ENCODE results near the gene CANT1.
A peak's percentile ranks its signal among the peaks of the same experiment; 100 is the strongest.
"Not testable (repeated sequence)": the region's sequence is repeated elsewhere in the genome, so short reads cannot be mapped to it uniquely, and the experiment has no call there.

CANT1 gene

DNA sequence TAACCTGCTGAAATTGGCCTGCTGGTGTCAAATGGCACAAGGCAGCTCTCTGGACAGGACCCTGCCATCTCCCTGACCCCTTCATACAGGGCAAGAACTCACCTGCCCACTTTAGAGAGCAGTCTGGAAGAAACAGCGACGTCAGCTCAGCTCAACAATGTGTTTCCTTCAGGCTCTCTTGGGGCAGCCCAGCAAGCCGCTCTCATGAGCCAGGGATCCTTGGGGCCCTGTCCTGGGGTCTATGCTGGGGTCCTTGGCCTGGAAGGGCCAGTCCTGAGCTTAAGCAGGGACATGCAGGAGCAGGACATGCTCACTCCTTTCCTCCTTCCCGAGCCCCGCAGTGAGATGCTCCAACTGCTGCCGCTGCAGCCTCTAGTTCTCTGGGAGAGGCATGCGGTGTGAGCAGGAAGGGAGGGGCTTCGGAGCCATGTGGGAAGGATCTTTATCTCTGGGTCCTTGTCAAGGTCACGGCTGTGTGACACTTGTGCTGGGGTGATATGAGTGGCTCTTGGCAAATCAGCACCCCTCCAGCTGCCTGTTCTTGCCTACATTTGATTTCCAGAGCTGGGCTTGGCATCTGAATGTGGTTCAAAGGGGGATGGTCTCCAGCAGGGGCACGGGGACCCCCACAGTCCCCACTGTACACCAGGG, 17.8 kb upstream of the CANT1 start:
- no peak for DNase-seq (ENCODE audit: low read depth, low spot score)

DNA sequence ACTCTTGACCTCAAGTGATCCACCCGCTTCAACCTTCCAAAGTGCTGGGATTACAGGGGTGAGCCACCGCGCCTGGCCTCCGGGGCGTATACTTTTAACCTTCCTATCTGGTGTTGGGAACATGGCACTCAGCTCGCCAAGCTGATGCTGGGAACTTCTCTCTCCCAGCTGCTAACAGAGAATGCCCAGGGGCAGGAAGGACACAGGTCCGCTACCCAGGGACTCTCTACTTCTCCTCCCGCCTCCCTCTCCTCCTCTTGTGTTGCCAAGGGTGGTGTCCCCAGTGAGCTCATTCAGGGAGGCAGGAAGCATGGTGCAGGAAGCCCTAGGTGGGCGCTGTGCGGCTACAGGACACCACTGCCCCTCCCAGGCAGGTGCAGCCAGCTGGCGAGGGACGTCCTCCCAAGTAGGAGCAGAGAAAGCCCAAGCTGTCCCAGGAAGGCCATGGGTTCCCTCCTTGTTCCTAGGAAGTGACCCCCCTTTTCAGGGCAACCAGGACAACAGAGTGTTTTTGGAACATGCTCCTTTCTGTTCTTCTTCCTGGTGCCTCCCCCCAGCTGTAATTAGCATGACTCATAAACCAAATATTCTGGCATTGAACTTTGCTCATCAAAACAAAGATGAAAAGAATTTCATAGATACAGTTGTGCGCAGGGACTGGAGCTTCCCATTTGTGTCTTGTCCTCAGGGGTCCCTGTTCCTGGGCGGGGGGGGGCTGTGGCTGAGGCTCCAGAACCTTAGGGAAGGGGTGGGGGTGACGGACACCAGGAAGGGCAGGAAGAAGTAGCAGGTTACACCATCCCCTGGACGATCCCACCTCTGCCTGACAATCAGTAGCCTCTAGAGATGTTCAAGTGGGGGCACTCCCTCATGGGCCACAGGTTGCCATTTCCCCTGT, 17.1 kb upstream of the CANT1 start:
- DNase-seq (ENCODE audit: low read depth, low spot score), result no peak

DNA sequence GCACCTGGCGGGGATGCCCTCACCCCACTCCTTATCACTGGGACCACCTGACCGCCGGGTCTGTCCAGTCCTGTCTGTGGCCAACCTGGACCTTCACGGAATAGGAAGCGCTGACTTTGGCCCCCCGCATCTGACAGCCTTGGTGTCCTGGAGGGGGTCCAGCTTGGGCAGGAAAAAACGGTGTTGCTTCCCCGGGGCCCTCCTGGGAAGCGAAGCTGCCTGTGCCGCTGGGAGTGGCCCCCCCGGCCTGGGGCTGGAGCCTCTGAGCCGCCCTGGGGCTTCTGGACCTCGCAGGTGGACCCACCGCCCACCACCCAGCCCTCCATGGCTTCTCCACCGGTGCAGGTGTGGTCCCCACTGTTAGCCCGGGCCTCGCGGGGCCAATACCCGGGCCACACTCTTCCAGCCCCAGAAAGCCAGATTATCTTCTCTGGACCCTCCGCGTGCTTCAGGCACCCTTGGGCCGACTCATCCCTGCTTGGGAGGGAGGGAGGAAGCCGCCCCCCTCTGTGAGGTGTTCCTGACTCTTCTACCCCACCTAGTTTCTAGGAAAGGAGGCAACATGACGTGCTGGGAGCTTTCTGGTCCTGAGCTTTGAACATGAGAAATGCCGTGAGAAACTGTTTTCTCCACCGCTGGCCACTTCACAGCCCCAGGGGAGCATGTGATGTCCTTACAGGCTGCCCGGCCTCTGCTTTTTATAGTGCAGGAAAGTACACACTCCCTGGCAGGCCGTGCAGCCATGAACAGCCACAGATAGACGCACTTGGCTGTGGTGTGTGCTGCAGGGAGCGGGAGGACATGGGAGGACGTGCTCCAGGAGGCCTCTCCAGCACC, 15.6 kb upstream of the CANT1 start:
- DNase-seq (ENCODE audit: low read depth, low spot score), result no peak

DNA sequence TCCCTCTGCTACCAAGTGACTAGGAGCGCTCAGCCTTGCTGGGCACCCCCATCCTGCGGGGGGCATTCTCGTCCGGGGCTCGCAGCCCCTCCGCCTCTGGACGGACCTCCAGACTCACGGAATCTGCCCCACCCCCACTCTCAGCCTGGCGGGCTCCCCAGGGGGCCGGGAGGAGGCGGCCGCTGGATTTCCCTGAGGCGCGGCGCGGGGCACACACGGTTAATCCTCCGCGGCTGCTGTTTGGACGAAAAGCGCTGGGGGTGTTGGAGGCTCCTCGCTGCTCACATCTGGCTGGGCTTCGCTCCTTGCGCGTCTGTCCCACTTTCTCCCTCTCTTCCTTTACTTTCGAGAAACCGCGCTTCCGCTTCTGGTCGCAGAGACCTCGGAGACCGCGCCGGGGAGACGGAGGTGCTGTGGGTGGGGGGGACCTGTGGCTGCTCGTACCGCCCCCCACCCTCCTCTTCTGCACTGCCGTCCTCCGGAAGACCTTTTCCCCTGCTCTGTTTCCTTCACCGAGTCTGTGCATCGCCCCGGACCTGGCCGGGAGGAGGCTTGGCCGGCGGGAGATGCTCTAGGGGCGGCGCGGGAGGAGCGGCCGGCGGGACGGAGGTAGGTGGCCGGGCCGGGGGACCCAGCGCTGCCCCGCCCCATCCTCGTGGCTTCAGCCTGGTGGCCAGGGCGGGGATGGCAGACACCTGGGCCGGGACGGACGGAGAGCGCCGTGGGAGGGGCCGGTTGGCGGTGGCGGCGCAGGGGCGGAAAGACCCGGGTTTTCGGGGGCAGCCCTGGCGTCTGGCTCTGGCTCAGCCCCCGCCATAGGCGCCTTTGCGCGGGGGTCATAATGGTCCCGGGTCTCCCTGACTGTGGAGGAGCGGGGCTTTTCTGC, 14.6 kb upstream of the CANT1 start, which contains the start of gene C1QTNF1:
TSS of gene C1QTNF1 (plus strand) at position 284 of the 886 bp plus-strand sequence. CDS start 19,800 bp downstream, outside the sequence.
- DNase-seq (ENCODE audit: low read depth, low spot score), result peak; percentile 70

DNA sequence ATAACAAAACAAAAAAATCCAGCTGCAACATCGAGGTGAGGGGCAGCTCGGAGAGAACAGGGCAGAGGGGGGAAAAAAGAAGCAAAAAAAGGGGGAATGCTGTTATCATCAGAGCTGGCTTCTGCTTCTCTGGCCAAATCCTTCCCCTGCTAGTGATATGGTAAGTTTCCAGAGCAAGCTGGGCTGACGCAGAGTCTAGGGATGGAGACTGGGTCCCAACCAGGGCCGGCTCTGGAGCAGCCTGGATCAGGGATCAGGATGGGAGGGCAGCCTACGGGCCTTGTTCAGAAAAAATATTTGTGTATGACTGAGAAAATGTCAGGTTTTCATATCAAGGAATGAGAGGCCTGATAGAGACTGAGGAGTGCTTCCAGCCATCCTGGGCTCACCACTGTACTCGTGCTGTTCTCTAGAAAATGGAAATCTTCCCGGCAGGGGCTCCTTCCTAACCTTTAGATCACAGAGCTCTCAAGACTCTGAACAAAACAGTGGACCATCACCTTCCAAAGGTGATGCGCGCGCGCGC, 13.7 kb upstream of the CANT1 start:
- DNase-seq (ENCODE audit: low read depth, low spot score), result no peak

DNA sequence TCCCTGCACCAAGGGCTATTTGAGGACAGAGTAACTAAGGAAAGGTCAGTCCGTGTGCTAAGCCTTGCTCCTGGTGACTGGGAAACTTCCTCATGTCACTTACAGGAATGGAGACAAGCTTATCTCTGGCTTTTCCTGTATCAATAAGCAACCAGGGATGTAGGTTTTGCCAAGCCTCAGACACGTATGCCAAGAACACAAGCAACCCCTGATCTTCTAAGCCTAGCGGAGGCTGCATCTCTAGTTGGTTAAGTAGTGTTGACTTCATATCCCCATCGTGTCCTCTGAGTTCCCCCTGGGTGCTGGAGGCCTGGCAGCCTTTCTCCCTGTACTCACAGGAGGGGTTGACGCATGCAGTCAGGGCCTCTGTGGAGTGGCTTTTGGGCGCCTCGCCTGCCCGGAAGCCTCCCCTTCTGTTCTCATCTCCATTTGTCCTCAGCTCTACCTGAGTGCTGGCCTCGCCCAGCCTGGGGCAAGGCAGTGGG, 13.0 kb upstream of the CANT1 start:
- DNase-seq (ENCODE audit: low read depth, low spot score), result no peak

DNA sequence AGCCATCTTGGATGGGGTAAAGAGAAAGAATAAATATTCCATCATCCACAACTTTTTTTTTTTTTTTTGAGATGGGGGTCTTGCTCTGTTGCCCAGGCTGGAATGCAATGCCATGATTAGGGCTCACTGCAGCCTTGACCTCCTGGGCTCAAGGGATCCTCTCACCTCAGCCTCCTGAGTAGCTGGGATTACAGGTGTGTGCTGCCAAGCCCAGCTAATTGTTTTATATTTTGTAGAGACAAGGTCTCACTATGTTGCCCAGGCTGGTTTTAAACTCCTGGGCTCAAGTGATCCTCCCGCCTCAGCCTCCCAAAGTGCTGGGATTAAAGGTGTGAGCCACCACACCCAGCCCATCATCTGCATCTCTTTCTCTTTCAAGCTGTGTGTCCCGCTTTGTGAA, 12.4 kb upstream of the CANT1 start:
- DNase-seq (ENCODE audit: low read depth, low spot score), result not testable (repeated sequence)

DNA sequence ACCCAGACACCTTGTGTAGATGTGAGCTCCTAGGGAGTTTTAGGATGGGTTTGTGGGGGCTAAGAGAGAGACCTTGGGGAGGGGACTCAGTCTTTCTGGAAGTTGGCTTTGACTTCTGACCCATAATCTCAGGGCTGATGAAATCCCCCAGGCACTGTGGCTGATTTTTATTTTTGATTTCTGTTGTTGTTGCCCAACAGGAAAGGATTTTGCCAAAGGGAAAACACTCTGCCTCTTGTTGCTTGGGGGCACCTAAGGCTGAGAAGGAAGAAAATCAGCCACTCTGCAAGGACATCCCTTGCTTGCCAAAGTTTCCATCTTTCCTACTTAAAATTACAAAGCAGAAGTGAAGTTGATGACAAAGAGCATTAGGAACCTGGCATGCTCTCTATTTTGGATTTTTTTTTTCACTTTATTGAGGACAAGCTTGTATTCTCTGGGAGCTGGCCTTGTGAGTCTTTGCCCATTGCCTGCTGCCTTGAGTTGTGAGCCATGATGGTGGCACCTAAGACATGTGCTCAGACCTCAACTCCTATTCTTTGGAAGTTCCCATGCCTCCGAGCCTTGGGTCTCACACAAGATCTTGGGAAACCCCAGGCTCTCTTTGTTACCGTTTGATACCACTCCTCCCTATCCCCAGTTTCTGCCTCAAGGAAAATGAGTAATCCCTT, 11.2 kb upstream of the CANT1 start:
- DNase-seq (ENCODE audit: low read depth, low spot score), result no peak

DNA sequence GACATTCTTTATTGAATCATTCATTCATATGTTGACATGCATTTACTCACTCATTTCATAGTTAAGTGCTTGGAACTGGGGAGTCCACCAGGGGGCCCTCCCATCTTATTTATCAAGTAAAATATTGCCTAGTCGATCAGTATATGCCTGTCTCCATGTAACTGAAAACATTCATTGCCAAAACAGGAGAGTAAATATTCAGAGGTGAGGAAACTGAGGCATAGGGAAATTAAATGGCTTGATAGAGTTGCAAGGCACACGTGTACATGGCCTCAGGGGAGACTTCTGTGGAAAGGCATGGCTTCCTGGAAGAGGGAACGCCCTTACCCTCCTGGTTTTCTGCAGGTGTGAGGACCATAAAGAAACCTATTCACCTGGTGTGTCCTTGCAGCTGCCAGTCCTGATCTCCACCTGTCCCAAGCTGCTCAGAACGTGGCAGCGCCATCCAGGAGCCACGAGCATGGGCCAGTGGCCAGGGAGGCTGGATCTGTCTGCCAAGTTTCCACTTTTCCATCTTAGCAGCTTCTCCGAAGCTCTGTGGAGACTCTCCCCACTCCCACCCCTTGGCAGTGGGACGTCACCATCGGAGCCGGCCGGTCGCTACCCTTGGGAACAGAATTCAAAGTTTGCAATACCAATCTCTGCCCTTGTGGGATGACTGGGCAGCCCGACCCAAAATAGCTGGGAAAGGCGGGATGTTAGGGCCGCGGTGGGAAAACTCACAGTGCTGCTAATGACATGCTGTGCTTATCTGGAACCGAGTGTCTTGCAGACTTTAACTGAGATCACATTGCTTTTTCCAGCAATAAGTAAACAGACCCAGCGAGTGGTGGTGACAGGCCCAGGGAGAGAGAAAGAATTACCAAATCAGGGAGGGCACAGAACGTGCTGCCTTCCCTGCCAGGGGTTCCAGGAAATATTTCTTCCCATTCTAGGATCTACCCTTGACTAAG, 10.3 kb upstream of the CANT1 start:
- no peak for DNase-seq (ENCODE audit: low read depth, low spot score)

DNA sequence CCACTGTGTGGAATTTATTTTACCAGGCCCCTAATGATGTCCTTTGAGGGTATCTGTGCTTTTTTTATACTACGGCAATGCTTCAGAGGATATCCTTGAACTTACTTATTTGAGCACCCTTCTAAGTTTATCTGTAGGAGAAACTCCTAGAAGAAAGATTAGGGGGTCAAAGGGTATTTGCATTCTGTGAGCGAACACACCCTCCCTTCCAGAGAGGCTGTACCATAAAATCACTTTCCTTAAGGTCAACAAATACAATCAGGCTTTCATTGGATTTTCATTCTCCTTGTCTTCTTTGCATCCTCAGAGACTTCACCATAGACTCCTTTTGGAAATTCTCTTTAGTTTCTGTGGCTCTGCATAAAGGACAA, 9.7 kb upstream of the CANT1 start:
- no peak for DNase-seq (ENCODE audit: low read depth, low spot score)

DNA sequence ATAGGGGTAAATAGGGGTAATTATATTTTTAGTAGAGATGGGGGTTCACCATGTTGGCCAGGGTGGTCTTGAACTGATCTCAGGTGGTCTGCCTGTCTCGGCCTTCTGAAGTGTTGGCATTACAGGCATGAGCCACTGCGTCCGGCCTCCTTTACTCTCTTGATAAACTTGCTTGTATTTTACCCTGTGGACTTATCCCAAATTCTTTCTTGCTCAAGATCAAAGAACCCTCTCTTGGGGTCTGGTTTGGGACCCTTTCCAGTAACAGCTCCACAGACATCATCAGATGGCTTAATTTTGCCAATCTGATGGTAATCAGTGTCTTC, 8.8 kb upstream of the CANT1 start:
- DNase-seq (ENCODE audit: low read depth, low spot score), result no peak

DNA sequence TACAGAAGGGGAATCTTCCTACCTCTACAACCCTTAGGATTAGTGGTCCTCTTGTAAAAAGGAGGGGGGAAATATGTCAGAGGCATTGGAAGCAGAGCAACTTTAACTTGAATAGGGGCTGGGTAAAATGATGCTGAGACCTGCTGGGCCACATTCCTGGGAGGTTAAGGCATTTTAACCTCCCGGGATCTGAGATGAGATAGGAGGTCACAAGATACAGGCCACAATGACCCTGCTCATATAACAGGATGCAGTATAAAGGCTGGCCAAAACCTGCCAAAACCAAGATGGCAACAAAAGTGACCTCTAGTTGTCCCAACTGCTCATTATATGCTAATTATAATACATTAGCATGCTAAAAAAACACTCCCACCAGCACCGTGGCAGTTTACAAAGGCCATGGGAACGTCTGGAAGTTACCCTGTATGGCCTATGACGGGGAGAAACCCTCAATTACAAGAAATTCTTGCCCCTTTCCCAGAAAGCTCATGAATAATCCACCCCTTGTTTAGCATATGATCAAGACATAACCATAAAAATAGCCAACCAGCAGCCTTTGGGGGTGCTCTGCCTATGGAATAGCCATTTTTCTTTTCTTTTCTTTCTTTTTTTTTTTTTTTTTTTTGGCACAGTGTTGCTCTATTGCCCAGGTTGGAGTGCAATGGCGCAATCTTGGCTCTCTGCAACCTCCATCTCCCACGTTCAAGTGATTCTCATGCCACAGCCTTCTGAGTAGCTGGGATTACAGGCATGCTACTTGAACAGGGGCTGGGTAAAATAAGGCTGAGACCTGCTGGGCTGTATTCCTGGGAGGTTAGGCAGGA, 8.2 kb upstream of the CANT1 start:
- DNase-seq (ENCODE audit: low read depth, low spot score), result peak; percentile 84

DNA sequence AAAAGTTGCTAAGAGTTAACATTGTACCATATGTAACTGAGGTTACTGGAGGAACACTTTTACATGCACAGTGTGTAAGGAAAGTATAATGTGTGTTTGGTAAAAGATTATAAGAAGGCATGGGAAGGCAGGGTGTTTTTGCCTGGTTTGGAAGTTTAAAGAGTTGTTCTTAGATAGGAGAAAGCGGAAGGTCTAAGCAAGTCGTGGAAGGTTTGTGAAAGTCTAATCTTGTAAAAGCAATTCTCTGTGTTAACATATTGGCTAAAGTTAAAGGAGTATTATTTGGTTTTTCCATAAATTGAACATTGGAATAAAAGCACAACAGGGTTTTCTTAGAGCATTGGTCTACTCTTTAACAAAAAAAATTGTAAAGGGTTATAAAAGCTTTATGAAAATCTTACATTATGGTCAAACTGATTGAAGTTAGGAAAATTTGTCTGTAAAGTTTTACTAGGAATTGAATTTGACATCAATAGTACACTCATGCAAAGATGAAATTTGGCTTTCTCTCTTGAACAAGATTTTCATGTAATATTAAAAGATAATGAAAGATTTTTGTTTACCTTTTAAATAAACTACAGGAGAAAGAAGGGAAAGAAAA, 4.7 kb upstream of the CANT1 start:
- DNase-seq (ENCODE audit: low read depth, low spot score), result no peak

DNA sequence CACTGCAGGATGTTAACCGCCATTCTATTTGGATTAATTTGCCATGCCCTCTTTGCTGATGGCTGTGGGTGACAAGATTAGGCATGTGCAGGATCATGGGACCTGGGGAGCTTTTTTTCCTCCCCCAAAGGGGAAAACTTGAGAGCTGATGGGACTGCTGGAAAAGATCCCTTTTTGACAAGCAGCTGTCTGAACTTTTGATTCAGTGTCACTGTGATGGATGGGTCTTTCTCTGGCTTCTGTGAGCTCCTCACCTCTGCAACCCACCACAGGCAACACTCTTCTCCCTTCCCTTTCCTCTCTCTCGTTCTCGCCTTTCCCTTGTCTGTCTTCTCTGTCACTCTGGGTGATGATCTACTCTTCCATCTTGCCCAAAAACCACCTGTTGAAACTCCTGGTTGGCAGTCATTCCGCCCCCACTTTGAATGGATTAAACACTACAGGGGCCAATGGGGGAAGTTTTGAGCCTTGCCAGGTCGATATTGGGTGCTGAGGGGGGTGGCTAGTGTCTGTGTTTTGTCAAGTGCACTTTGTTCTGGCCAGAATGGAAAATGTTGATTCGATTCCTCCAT, 3.1 kb upstream of the CANT1 start:
- no peak for DNase-seq (ENCODE audit: low read depth, low spot score)

DNA sequence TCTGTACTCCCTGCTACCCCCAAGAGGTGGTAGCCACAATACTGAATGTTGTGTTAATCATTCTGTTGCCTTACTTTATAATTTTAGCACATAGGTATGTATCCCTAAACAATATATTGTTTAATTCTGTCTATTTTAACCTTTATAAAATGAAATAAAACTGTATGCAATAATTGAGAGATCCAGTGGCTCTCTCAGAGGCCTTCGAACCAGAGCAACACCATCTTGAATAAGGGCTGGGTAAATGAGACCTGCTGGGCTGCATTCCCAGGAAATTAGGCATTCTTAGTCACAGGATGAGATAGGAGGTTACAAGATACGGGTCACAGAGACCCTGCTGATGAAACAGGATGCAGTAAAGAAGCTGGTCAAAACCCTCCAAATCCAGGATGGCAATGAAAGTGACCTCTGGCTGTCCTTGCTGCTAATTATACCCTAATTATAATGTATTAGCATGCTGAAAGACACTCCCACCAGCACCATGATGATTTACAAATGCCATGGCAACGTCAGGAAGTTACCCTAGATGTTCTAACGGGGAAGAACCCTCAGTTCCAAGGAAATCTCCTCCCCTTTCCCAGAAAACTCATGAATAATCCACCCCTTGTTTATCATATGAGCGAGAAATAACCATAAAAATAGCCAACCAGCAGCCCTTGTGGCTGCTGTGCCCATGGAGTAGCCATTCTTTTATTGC, 2.0 kb upstream of the CANT1 start:
- no peak for DNase-seq (ENCODE audit: low read depth, low spot score)

DNA sequence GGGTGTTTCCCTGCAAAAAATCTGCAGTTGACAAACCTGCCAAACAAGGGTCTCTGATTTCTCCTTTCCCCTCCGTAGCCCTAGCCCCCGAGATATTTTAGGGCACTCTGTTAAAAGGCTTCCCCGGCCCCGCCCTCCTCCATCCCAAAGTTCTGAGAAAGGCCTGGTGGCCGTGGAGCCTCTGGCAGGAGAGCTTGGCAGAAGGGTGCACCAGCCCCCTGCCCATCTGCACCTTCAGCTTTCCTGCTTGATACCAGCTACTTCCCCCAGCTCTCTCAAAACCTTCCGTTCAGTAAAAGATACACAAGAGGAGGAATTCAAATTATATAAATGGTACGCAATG, 711 bp upstream of the CANT1 start:
- no peak for DNase-seq (ENCODE audit: low read depth, low spot score)
